ENCODE measurements around the gene OLFML2A. TPM values are rescaled to one million over a fixed set of nuclear protein-coding genes. Genes with fewer than 3 reads are reported as not detected.

The OLFML2A gene
- total and polyA plus RNA-seq, 7 donors = 0.46 to 147 (median 60.0) TPM

DNA sequence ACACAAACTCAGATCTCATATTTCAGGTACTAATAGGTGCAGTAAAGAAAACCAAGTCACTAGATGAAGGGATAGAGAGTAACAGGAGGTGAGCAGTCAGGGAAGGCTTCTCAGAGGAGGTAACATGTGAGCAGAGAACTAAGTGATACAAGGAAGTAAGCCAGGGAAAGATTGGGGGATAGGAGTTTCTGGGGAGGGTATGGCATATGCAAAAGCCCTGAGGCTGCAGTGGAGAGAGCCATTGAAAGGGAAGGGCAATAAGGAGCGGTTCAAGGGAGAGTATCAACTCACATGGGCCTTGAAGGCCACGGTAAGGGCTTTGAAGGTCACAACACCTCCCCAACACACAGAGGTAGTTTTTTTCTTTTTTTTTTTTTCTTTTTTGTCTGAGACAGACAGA lies 6.9 kb downstream of the OLFML2A start:
- intact Hi-C loops (cut with DNase I) = no loop called here
- Histone ChIP-seq H3K27ac (peak overlapping the region in 3 of 4 donors; percentile 85 to 87 (median 86)), H3K4me1 (peaks cover 0 to 52% (median 37%) of the 10 kb centered on the region in 4 donors), H3K4me3 (no peak overlapping the region), H3K9me3 (no peaks in the 10 kb centered on the region), H3K36me3 (peaks cover 0 to 18% (median 2%) of the 10 kb centered on the region in 4 donors), H3K27me3 (no peaks in the 10 kb centered on the region)
- no peak for DNase-seq
- 88 to 91% methylated on average over 2 of the region's 2 CpGs for WGBS, 2 donors
- TF ChIP-seq POLR2A (IDR thresholded peaks at IDR 0.05) (no peak), EP300 (IDR thresholded peaks at IDR 0.05) (no peak), POLR2AphosphoS5 (IDR thresholded peaks at IDR 0.05) (no peak)
- TF ChIP-seq, protein P1, sequence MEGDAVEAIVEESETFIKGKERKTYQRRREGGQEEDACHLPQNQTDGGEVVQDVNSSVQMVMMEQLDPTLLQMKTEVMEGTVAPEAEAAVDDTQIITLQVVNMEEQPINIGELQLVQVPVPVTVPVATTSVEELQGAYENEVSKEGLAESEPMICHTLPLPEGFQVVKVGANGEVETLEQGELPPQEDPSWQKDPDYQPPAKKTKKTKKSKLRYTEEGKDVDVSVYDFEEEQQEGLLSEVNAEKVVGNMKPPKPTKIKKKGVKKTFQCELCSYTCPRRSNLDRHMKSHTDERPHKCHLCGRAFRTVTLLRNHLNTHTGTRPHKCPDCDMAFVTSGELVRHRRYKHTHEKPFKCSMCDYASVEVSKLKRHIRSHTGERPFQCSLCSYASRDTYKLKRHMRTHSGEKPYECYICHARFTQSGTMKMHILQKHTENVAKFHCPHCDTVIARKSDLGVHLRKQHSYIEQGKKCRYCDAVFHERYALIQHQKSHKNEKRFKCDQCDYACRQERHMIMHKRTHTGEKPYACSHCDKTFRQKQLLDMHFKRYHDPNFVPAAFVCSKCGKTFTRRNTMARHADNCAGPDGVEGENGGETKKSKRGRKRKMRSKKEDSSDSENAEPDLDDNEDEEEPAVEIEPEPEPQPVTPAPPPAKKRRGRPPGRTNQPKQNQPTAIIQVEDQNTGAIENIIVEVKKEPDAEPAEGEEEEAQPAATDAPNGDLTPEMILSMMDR (IDR thresholded peaks at IDR 0.05) = no peak

DNA sequence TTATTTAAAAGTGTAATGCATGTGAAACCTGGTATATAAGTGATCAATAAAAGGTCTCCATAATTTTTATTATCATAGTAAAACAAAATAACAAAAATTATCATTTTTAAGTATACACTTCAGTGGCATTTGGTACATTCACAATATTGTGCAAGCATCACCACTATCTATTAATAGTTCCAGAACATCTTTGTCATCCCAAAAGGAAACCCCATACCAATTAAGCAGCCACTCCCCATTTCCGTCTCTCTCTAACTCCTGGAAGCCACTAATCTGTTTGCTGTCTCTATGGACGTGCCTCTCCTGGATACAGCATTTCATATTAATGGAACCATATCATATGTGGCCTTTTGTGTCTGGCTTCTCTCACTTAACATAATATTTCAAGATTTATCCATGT lies 7.6 kb downstream of the OLFML2A start:
- H3K4me1 ChIP-seq = peaks cover 0 to 45% (median 30%) of the 10 kb centered on the region in 4 donors
- H3K4me3 ChIP-seq = no peak overlapping the region
- DNase-seq = no peak
- intact Hi-C loops (cut with DNase I) = no loop called here
- H3K27ac ChIP-seq = peak overlapping the region in 3 of 4 donors; percentile 8 to 87 (median 34)
- WGBS, 2 donors = 60 to 68% methylated on average over 2 of the region's 2 CpGs
- no peaks in the 10 kb centered on the region for H3K9me3 ChIP-seq
- TF ChIP-seq POLR2AphosphoS5 (IDR thresholded peaks at IDR 0.05) = no peak
- no peak for TF ChIP-seq POLR2A (IDR thresholded peaks at IDR 0.05)
- TF ChIP-seq EP300 (IDR thresholded peaks at IDR 0.05) = no peak
- TF ChIP-seq, protein P1 (IDR thresholded peaks at IDR 0.05) = no peak
- no peaks in the 10 kb centered on the region for H3K27me3 ChIP-seq
- peaks cover 0 to 20% (median 6%) of the 10 kb centered on the region in 4 donors for H3K36me3 ChIP-seq

DNA sequence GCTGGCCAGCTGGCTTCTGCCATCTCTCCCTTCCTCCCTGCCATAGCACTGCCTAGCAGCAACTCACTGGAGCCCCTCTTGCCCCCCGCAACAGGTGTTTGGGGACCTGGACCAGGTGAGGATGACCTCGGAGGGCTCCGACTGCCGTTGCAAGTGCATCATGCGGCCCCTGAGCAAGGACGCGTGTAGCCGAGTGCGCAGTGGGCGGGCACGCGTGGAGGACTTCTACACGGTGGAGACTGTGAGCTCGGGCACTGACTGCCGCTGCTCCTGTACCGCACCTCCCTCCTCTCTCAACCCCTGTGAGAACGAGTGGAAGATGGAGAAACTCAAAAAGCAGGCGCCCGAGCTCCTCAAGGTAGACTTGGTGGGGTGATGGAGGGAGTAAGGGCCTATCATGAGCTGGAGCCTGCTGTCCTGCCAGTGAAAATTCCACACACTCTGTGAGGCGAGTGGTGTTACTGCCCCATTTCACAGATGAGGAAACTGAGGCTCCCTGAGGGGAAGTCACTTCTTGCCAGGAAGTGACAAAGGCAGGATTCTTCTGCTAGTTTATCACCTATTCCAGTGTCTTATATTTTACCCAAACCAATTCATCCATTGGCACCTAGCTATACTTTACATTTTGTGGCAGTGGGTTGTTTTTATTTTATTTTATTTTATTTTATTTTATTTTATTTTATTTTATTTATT lies 10.1 kb downstream of the OLFML2A start:
- Histone ChIP-seq H3K4me3 (no peak overlapping the region), H3K4me1 (peaks cover 0 to 20% (median 7%) of the 10 kb centered on the region in 4 donors), H3K27me3 (no peaks in the 10 kb centered on the region), H3K36me3 (peaks cover 0 to 33% (median 6%) of the 10 kb centered on the region in 4 donors), H3K9me3 (no peaks in the 10 kb centered on the region), H3K27ac (no peak overlapping the region)
- intact Hi-C loops (cut with DNase I) = no loop called here
- 96% methylated on average over 20 of the region's 20 CpGs for WGBS, 2 donors
- DNase-seq = peak; percentile 54
- TF ChIP-seq POLR2A (IDR thresholded peaks at IDR 0.05) = no peak
- TF ChIP-seq EP300 (IDR thresholded peaks at IDR 0.05) = no peak
- TF ChIP-seq POLR2AphosphoS5 (IDR thresholded peaks at IDR 0.05) = no peak
- TF ChIP-seq, protein P1 (IDR thresholded peaks at IDR 0.05) = no peak

DNA sequence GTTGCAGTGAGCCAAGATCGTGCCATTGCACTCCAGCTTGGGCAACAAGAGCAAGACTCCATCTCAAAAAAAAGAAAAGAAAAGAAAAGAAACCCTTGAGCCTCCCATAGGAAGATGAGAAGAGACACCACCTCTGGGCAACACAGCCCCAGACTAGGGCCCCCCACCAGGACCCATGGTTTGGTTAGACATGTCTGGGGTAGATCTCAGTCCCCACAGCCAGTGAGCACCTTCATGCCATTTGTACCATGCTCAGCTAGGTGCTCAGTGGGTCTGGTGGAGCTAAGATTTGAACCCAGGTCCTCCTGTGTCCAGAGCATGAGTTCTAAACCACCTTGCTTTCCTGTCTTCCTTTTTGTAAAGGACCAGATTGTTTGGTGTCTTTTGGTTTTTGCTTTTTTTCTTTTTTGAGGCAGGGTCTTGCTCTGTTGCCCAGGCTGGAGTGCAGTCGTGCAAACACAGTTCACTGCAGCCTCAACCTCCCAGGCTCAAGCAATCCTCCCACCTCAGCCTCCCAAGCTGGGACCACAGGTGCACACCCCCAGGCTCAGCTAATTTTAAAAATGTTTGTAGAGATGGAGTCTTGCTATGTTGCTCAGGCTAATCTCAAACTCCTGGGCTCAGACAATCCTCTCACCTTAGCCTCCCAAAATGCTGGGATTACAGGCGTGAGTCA lies 11.7 kb downstream of the OLFML2A start:
- no peaks in the 10 kb centered on the region for H3K9me3 ChIP-seq
- H3K27ac ChIP-seq = no peak overlapping the region
- DNase-seq = peak; percentile 30
- 90 to 95% methylated on average over 3 of the region's 3 CpGs for WGBS, 2 donors
- H3K27me3 ChIP-seq = no peaks in the 10 kb centered on the region
- H3K4me1 ChIP-seq = peaks cover 0 to 18% (median 4%) of the 10 kb centered on the region in 4 donors
- intact Hi-C loops (cut with DNase I) = no loop called here
- H3K4me3 ChIP-seq = no peak overlapping the region
- H3K36me3 ChIP-seq = peaks cover 0 to 33% (median 6%) of the 10 kb centered on the region in 4 donors
- TF ChIP-seq POLR2A (IDR thresholded peaks at IDR 0.05) = no peak
- TF ChIP-seq EP300 (IDR thresholded peaks at IDR 0.05) = no peak
- no peak for TF ChIP-seq POLR2AphosphoS5 (IDR thresholded peaks at IDR 0.05)
- TF ChIP-seq, protein P1 (IDR thresholded peaks at IDR 0.05) = no peak

Measured in sigmoid colon (tissue), 7 donors.